GM12878 (cell line): Measurements from ENCODE around the gene ANAPC7.
"Not testable (repeated sequence)": the region's sequence is repeated elsewhere in the genome, so short reads cannot be mapped to it uniquely, and the experiment has no call there.

Experiments used
- BRCA1 ChIP-seq: IDR thresholded peaks from 2 replicates; pipeline ENCODE4 v1.6.1; 2011; ENCODE audit warnings: low read depth, low read length, improper control_type of control experiment
- CTCF ChIP-seq, 3 experiments: IDR thresholded peaks in 2 of 3; conservative IDR thresholded peaks in 1 of 3; 2 replicates each; pipeline ENCODE4 v1.5.1; 2011; ENCODE audit warnings: low read depth in 3 of 3, low read length in 3 of 3, mild to moderate bottlenecking in 3 of 3, control low read depth in 2 of 3, moderate library complexity in 2 of 3, inconsistent platforms in 1 of 3, mixed read lengths in 1 of 3; ENCODE audit not compliant: control insufficient read depth in 2 of 3, insufficient read depth in 1 of 3; ENCODE audit errors: extremely low read depth in 1 of 3
- ETV6 ChIP-seq, 2 experiments: fragments of 450-650 bp in 1 of 2; IDR thresholded peaks in 1 of 2; conservative IDR thresholded peaks in 1 of 2; 2 replicates each; pipeline ENCODE4 v1.6.1; 2014; ENCODE audit warnings: antibody characterized with exemption in 1 of 2, borderline replicate concordance in 1 of 2, low read depth in 1 of 2, mild to moderate bottlenecking in 1 of 2, moderate library complexity in 1 of 2
- EZH2 ChIP-seq: IDR thresholded peaks from 2 replicates; pipeline ENCODE4 v1.6.1; 2012; ENCODE audit warnings: low read depth, mild to moderate bottlenecking, control low read depth, inconsistent platforms, low read length, borderline replicate concordance; ENCODE audit not compliant: control insufficient read depth
- JUNB ChIP-seq: IDR thresholded peaks from 2 replicates; pipeline ENCODE4 v1.6.1; 2016; ENCODE audit warnings: antibody characterized with exemption, mild to moderate bottlenecking
- MYC ChIP-seq: IDR thresholded peaks from 2 replicates; pipeline ENCODE4 v1.6.1; 2011; ENCODE audit warnings: mild to moderate bottlenecking, low read length, moderate library complexity, inconsistent platforms; ENCODE audit not compliant: insufficient read depth, insufficient replicate concordance, insufficient read length, severe bottlenecking
- PAX8 ChIP-seq: fragments of 450-650 bp; IDR thresholded peaks from 2 replicates; pipeline ENCODE4 v1.6.1; 2017; ENCODE audit warnings: mild to moderate bottlenecking, moderate library complexity
- RFX5 ChIP-seq: IDR thresholded peaks from 2 replicates; pipeline ENCODE4 v1.6.1; 2011; ENCODE audit warnings: low read depth, low read length, improper control_type of control experiment
- SREBF1 ChIP-seq: IDR thresholded peaks from 2 replicates; pipeline ENCODE4 v1.6.1; 2012; ENCODE audit warnings: mild to moderate bottlenecking, low read length

- TF ChIP-seq MYC; EZH2; ETV6 (conservative IDR thresholded peaks at IDR 0.05 in 1 of 2, IDR thresholded peaks at IDR 0.05 in 1 of 2; ENCODE audit: borderline replicate concordance in 1 of 2, low read depth in 1 of 2); CTCF (IDR thresholded peaks at IDR 0.05 in 2 of 3, conservative IDR thresholded peaks at IDR 0.05 in 1 of 3; ENCODE audit: control insufficient read depth in 2 of 3, extremely low read depth in 1 of 3, insufficient read depth in 1 of 3, low read depth in 3 of 3, low read length in 3 of 3); PAX8; JUNB; SREBF1; RFX5; BRCA1: not testable (repeated sequence)
Observed at GRCh38 chr12:110417113-110417512, 13.6 kb upstream of the ANAPC7 start.
